GM18526 (cell line): ENCODE measurements around the gene CSMD2.

Source experiments
- POLR2A ChIP-seq: IDR thresholded peaks from 3 replicates; pipeline ENCODE4 v1.6.1; 2011; ENCODE audit not compliant: insufficient read length; ENCODE audit errors: extremely low read depth

Gene CSMD2

DNA sequence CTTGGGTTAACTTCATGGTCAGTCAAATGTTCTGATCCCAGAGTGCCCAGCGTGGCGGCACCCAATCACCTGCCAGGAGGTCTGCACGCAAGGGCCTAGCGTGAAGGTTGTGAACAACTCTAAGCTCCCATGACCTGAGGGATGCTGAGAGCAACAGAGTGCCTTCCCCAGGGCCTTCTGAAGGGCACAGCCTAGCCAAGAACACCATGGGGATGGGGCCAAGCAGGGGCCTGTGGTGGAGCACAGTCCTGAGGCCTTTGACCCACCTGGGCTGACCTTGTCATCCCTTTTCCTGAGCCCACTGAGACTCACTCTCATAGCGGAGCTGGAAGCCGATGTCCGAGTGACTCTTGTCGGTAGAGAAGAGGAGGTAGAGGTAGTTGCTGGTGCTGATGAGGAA lies 440.0 kb downstream of the CSMD2 start:
- TF ChIP-seq POLR2A: no peak

DNA sequence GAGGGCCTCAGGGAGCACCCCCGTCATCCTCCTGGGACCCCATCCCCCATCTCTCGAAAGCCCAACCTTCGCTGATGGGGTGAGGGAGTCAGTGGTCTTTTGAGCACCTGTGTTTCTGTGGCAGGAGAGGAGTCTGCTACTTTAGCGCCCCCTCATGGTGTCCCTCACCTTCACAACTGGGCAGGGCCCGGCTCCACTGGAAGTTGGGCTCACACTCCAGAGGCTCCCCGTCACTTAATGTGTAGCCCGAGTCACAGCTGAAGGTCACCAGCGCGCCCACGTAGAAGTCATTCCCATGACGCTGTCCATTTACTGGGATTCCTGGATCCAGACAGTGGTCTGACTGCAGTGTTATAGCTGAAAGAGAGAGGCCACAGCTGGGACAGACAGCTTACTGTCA lies 440.7 kb downstream of the CSMD2 start:
- no peak for TF ChIP-seq POLR2A

DNA sequence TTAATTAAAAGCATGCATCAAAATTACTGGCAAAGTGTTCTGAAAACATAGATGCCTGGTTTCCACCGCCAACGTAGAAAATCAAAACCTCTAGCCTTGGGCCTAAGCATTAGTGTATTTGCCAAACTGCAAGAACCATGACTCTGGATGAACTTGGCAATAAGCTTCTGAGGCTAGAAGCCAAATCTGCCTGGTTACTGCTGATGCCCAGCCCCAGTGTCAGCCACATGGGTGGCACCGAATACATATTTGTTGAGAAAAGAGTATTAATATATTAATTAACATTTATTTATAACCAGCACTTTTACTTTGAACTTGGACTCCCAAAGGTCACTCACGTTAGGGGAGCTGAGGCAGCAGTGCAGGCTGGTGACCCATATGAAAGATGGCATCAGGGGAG lies 441.8 kb downstream of the CSMD2 start:
- no peak for TF ChIP-seq POLR2A

DNA sequence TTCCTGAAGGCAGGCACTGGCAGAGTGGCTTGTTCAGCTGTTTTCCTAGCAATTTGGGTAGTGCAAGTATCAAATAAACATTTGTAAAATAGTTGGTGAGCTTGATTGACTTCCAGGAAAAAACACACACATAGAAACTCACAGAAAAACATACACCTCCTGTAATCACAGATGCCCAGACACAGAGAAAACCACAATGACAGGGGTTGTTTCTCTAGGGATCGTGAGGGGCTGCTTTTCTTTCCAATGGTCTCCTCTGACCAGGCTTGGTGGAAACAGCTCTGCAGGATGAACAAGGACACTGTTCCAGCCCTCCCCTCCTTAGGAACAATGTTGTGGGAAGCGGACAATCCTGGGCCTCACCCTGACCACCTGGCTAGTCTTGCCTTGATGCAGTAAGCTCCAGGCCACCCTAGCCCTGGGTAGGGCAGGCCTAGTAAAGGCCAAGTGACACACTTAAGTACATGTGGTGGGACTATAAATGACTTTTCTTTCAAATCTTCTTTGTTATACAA lies 443.7 kb downstream of the CSMD2 start:
- TF ChIP-seq POLR2A: no peak

DNA sequence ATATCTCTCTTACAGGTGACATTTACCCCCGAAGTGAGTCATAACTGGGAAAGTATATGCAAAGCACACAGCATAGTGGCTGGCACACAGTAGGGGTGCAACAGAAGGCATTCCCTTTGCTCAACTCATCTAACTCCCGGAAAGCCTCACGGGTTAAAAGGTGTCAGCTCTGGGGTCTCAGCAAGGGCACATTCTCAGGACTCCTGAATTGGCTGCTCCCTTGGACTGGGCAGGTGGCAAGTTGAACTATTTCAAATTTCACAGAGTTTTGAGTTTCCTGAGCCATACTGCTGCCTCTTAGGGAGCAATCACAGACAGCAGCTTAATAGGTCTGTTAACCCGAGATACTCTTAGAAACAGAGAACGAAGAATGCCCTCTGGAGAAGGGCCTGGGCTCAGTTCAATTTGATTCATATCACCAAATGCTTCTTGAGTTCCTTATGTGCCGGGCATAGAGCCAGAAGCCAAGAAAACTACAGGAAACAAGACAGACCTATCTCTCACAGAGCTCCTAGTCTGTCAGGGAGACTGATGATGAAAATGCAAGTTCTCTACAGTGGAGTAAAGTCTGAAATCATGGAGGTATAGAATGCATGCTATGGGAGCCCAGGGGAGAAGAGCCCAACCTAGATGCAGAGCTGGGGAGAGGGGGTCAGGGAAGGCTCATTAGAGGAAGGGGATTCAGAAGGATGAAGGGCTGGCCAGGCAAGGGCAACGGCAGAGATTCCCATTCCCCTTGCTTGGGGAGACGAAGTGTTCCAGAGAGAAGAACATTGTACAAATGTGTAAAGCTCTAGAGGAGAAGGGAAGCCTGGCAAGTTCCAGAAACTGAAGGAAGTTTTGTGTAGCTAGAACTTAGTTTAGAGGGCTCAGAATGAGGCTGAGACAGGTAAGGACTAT lies 445.0 kb downstream of the CSMD2 start:
- no peak for TF ChIP-seq POLR2A

DNA sequence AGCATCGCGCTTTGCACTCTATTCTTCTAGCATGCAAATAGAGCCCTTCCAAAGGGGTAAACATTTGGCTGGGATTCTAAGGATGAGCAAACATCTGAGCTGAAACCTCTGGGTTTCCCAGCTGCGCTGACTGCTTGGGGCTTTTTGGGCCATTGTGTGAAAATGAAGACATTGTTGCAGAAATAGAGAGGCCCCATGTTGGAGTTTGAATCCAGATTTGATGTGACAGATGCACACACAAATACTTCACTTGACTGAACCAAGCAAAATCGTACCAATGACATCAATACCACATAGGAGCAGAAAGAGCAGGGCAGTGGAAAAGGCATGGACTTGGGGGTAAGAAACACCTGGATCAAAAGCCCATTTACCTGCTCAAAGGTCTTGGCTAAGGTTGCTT lies 445.7 kb downstream of the CSMD2 start:
- TF ChIP-seq POLR2A: no peak

DNA sequence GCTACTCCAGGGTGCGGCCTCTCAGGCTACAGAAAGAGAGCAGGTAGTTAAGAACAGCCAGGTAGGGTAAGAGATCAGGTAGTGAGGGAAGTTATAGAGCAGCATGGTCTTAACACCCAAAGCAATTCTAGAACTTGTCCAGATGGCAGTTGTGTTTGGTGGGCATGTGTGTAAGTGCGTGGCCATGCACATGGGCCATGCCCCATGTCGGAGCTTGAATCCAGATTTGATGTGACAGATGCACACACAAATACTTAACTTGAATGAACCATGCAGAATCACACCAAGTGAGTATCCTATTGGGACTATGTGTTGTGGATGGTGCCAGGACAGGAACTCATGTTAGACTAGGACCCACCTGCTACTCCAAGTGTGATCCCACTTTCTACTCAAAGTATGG lies 446.8 kb downstream of the CSMD2 start:
- TF ChIP-seq POLR2A: no peak

DNA sequence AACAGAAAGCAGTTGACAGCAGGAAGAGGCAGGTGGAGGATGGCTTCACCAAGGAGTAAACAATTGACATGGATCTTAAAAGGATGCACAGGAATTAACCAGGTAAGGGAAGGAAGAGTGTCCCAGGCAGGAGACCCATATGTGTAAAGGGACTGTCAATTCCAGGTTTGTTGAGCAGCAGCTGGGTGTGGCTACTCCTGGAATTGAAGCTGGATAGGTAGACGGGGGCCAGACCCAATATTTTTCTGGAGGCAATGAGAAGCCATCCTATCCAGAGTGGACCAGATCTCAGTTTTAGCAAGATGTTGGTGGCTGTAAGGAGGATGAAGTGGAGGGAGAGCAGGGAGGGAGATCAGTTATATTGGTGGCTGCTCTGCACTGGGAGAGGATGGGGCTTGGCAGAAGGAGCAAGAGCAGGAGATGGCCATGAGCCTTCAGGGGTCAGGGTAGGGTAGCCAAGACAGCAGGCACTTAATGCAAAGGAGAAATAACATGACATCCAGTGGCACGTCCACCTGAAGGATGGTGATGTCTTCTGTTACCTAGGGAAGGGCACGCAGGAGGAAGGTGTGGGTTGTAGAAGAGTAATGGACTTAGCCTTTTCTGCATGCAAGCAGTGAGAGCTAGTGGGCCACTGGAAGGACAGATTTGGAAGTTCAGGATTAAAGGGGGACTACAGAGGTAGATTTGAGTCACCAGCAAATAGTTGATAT lies 447.9 kb downstream of the CSMD2 start:
- TF ChIP-seq POLR2A: no peak

DNA sequence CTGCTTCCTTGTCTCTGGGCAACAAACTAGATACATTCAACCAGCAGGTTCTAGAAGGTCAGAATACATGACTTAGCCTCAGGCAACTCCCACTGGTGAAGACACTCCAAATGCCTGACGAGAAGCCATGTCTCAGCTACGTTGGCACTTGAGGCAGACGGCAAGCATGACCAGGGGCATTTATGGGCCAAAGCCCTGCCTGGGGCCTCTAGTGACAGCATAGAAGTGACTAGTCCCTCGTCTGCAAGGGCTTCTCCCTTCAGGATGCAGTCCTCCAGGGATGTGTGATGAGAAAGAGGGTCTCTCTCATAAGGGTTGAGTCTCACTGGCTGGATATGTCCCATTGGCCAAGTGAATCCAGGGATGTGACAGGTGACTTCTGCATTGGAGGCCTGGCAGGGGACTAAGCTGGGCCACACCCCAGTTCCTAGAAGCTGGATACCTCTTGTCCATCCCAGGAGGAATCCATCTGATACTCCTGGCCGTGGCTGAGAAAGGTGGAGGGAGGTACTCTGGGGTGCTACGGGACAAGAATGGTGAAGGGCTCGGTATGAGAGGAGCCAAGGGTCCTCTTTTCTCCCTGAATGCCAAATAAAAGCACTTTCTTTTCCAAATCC lies 449.7 kb downstream of the CSMD2 start:
- no peak for TF ChIP-seq POLR2A

DNA sequence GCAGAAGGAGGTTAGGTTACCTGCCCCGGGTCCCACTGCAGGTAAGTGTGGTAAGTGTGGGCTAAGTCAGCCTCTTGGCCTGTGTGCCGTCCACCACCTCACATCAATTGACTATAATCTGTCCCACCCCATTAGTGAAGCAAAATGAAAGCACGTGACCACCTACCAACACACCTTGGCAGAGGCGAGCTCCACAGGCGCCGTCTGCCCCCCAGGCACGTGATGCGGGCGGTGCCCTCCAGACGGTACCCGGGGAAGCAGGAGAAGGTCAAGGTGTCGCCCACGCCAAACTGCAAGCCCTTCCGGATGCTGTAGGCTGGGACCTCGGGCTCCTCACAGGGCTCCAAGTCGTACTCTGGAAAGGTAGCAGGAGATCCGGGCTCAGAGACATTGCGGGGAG lies 450.6 kb downstream of the CSMD2 start:
- no peak for TF ChIP-seq POLR2A

DNA sequence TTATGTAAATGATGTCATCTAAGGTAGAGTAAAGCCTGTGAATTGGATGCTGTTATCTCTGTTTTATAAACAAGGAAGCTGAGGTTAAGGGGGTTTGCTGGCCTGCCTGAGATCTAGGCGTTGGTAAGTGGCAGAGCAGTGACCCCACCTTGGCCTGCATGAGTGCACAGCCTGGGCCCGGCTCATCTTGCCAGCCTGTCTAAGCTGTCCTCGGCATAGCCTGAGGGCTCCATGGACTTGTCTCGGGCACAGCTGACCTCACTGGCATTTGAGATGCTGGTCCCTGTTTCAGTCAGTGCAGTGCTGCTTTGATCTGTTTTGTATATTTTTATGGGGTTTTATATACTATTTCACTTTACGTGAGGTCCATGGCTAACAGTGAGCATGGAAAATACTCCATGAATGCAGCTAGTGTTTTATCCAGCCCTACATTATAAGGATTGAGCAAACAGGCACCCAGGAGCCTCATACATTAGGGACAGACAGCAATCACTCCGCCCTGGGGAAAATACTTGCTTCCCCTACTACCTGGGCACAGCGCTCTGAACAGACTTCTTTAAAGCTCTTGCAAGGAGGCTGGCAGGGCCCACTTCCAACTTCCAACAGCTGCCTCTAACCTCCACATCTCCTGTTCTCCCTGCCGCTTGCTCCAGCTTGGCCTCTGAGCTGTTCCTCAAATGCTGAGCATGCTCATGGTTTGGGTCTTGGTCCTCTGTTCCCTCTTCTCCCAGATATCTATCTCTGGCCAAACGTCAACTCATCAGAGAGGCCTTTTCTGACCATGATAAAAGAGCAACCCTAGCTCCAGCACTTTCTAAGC lies 451.8 kb downstream of the CSMD2 start:
- TF ChIP-seq POLR2A: no peak

DNA sequence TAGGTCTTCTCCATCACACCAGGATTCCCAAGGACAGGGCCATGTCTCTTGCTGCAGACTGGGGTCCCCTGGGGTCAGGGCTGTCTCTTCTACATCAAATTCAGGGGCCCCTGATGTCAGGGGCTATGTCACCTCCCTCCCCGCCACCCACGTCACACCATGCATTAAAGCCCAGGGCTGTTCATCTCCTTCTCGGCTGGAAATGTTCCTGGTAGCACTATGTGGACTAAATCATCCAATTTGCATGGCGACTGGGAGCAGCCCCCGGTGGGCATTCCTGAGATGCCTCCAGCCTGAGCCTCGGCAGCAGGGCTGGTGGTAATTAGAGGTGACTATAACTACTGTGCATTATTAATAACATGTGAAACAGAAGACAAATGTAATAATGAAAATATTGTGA lies 452.8 kb downstream of the CSMD2 start:
- TF ChIP-seq POLR2A: no peak

DNA sequence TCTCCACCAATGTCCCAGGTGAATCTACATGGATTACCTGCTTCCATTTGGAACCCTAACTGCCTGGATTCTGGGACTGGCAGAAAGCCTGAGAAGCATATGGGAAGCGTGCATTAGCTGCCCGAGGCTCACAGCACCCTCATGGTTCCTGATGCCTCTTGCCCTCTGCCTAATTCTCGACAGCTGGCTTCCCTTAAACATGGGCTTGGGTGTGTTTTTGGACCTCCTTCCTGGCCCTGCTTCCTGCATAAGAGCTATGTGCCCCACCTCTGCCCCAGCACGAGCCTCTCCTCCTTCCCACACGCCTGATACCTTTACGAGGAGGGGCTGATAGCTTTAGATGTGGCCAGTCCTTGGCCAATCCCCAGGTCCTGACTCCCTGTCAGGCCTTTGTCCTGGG lies 453.5 kb downstream of the CSMD2 start:
- TF ChIP-seq POLR2A: no peak

DNA sequence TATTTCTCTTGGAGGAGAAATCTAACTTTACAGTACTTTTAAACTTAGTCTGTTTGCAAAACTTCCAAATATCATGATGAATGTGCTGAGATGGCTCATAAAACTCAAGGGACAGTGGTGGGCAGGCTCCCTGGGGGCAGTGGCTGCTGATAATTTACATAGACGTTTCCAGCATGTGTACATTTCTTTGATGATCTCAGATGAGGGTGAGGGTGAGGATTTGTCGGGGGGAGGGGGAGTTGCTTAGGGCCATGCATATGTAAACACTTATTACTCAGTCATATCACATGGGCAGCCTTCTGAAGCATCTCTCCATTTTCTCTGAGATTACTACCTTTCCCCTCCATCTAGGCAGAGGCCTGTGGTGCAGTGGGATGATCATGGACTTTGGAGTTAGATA lies 454.1 kb downstream of the CSMD2 start:
- no peak for TF ChIP-seq POLR2A

DNA sequence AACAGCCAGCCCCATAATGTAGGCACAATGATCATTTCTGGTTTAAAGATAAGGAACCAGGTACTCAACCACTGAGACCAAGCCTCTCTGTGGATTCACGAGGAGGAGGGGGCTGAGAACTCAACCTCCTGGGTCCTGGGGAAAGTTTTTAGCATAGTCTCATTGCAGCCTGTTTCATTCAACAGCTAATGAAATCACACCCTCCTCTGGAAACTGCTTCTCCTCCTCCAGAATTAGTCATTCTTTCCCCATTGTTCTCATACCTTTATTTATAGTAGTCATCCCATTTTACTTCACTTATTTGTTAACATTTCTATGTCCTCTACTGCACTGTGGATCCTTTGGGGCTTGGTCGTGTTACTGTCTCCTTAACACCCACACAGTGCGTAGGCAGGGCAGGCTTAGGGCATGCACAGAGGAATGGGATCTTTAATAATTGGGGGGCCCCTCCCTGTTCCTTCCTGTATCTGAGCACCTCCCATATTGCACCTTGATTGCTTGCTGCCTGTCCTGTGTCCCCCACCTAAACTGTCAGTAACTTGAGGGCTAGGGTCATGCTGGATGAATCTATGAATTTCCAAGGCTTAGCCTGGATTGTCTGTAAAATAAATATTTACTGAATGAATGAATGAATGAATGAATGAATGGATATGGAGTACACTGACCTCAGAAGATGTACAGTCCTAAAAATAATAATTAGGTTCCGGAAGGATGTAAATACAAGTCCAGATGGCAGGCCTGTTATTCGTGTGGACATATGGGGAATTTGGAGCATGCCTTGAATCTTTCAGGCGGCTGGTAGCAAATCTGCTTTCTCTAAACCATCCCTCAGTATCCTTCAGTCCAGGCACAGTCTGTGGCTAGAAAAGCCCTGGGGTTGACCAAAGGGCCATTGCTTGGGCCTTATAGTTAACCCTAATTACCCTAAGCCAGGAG lies 455.0 kb downstream of the CSMD2 start:
- TF ChIP-seq POLR2A: no peak
